Measurements from ENCODE around the gene SEMA4G.

SEMA4G gene

DNA sequence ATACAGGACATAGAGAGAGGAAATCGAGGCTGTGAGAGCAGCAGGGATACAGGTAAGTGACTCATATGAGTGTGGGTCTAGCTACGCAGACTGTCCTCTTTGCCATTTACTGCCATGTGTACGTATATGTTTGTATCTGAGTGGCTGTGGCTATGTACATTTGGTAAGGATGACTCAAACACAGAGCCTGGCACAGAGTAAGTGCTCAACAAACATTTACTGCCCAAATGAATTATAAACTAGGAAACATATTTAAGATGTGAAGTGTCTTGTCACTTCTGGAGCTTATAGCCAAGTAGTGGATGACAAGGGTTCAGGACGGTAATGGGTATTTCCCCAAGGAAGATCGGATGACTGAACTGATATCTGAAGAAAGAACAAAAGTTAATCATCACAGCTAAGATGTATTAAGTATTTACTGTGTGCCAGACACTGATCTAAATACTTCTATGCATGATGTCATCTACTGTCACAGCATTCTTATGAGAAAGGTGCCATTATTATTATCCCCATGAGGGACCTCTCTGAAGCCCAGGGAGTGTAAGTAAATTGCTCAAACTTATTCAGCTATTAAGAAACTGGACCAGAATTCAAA, 12.0 kb downstream of the SEMA4G start:
- no peak for DNase-seq (ENCODE audit: extremely low read depth, low read depth)
- H3K4me3 ChIP-seq (replicated peaks; ENCODE audit: low read depth, low read length), result no peak overlapping the region
- TF ChIP-seq, protein P1, sequence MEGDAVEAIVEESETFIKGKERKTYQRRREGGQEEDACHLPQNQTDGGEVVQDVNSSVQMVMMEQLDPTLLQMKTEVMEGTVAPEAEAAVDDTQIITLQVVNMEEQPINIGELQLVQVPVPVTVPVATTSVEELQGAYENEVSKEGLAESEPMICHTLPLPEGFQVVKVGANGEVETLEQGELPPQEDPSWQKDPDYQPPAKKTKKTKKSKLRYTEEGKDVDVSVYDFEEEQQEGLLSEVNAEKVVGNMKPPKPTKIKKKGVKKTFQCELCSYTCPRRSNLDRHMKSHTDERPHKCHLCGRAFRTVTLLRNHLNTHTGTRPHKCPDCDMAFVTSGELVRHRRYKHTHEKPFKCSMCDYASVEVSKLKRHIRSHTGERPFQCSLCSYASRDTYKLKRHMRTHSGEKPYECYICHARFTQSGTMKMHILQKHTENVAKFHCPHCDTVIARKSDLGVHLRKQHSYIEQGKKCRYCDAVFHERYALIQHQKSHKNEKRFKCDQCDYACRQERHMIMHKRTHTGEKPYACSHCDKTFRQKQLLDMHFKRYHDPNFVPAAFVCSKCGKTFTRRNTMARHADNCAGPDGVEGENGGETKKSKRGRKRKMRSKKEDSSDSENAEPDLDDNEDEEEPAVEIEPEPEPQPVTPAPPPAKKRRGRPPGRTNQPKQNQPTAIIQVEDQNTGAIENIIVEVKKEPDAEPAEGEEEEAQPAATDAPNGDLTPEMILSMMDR (IDR thresholded peaks at IDR 0.05; ENCODE audit: low read depth, low read length, missing control alignments), result no peak

DNA sequence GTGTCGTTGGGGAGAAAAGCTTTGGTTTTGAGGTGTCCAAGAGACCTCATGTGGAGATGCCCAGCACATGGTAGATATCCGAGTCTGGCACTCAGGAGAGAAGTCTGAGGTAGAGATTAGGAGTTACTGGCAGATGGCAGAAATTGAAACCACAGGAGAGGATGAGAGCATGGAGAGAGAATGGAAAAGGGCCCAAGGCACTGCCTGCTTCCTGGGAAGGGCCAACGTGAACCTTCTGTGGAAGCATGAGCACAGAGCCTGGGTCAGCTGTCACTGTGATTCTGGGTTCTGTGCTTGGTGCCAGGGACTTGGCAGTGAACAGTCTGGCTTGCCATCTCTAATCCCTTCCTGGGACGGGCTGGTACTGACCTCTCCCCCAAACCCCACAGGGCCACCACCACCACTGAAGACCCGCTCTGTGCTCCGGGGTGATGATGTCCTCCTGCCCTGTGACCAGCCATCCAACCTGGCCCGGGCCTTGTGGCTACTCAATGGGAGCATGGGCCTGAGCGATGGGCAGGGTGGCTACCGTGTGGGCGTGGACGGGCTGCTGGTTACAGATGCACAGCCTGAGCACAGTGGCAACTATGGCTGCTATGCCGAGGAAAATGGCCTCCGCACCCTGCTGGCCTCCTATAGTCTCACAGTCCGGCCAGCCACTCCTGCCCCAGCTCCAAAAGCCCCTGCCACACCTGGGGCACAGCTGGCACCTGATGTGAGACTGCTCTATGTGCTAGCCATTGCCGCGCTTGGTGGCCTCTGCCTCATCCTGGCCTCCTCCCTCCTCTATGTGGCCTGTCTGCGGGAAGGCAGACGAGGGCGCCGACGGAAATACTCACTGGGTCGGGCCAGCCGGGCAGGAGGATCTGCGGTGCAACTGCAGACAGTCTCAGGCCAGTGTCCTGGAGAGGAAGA, 13.9 kb downstream of the SEMA4G start:
- no peak for DNase-seq (ENCODE audit: extremely low read depth, low read depth)
- H3K4me3 ChIP-seq (replicated peaks; ENCODE audit: low read depth, low read length), result no peak overlapping the region
- TF ChIP-seq, protein P1 (IDR thresholded peaks at IDR 0.05; ENCODE audit: low read depth, low read length, missing control alignments), result no peak

DNA sequence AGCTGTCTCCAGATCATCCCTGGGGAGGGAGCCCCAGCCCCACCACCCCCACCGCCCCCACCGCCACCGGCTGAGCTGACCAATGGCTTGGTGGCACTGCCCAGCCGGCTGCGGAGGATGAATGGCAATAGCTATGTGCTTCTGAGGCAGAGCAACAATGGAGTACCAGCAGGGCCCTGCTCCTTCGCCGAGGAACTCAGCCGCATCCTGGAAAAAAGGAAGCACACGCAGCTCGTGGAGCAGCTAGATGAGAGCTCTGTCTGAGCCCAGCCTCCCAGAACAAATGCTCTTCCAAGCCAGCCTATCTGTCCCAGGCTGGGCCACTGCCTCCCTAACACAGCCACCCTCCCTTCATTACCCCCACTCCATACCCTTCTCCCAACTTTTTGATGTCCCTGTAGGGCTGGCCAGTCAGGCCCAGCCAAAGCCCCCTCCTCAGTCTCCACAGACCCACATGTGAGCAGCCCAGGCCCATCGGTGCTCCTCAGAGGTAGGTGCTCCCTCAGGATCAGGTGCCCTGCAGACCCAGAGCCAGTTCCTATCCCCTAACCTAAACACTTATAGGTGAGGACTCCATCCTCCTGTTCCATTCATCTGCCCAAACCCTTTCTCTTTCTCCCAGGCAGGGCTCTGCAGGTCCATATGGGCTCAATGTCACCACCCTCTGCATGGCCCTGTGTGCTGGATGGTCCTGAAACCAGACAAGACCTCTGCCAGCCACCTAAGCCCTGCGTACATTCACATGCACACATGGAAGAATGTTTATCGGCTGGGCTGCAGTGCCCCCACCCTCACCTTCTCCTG, 14.8 kb downstream of the SEMA4G start:
- no peak for DNase-seq (ENCODE audit: extremely low read depth, low read depth)
- TF ChIP-seq, protein P1 (IDR thresholded peaks at IDR 0.05; ENCODE audit: low read depth, low read length, missing control alignments), result no peak

DNA sequence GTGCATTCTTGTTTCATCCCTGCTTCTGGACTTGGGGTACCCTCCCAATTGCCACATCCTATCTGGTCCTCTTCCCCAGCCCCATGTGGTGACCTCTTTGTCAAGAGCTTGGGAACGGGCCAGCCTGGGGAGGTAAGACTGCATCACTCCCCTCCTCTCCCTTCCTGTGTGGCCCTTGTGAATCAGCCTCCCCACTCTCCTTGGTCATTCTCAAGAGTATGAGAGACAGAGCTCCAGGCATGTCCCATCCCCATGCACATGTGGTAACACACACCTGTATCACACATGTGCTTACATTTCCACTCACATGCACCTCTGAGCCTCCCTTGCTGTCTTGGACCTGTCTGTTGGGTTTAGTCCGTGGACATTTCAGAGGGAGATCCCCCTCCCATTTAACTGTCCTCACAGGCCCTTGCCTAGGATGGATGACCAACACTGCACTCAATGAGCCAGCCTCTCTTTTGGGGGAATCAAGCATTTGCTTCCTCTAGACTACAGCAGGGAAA, 15.4 kb downstream of the SEMA4G start:
- TF ChIP-seq, protein P1 (IDR thresholded peaks at IDR 0.05; ENCODE audit: low read depth, low read length, missing control alignments), result no peak
- DNase-seq (ENCODE audit: extremely low read depth, low read depth), result no peak
- no peak overlapping the region for H3K4me3 ChIP-seq (replicated peaks; ENCODE audit: low read depth, low read length)

More for the DNA sequence above, 14.8 kb downstream of the SEMA4G start:
- no peak overlapping the region for H3K4me3 ChIP-seq (replicated peaks; ENCODE audit: low read depth, low read length)

DNA sequence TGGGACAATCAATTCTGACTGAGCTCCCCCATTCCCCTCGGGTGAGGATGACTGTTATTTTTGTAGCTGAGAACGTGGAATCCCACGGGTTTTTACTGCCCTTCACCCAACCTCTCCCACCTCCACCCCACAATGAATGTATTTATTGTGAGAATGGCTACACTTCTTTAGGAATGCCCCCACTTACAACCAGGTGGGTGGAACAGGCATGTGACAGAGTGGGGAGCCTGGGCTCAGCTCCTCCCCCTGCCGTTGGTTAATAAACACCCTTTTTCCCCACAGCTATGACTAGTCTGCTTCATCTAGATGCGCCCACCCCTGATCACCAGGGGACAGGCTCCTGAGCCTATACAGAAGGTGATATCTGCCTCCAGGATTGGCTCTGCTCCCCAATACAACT, 16.0 kb downstream of the SEMA4G start:
- H3K4me3 ChIP-seq (replicated peaks; ENCODE audit: low read depth, low read length), result no peak overlapping the region
- DNase-seq (ENCODE audit: extremely low read depth, low read depth), result no peak
- TF ChIP-seq, protein P1 (IDR thresholded peaks at IDR 0.05; ENCODE audit: low read depth, low read length, missing control alignments), result no peak

DNA sequence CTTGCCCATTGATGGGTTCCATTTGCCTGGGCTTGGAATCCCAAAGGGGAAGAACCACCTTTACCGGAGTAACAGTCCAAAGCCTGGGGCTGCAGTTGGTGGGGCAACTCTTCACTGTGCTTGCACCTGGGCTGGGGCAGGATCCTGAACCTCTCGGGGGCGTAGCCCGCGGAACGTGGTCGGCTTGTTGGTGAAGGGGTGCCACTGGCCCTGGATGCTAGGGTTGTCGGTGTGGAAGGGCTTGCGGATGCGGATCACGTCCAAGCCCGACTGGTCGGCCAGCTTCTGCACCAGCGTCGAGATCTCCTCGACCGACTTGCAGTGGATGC, 17.3 kb downstream of the SEMA4G start:
- TF ChIP-seq, protein P1 (IDR thresholded peaks at IDR 0.05; ENCODE audit: low read depth, low read length, missing control alignments), result no peak
- H3K4me3 ChIP-seq (replicated peaks; ENCODE audit: low read depth, low read length), result peak overlapping the region; percentile 84
- DNase-seq (ENCODE audit: extremely low read depth, low read depth), result no peak
